HPDE6-E6E7 (cell line): ENCODE results near the gene DTNB.
"Not testable (repeated sequence)": the region's sequence is repeated elsewhere in the genome, so short reads cannot be mapped to it uniquely, and the experiment has no call there.

Experiments used
- DNase-seq: peaks from one replicate; pipeline ENCODE4 v3.0.0; 2011; ENCODE audit warnings: missing footprints; ENCODE audit errors: extremely low spot score

Gene DTNB

GRCh38 chr2:25590921-25591505 lies 82.4 kb downstream of the DTNB start:
- no peak for DNase-seq

GRCh38 chr2:25589676-25590205 lies 83.6 kb downstream of the DTNB start:
- DNase-seq = no peak

- no peak for DNase-seq
Measured at GRCh38 chr2:25588576-25588975, 84.8 kb downstream of the DTNB start.

- no peak for DNase-seq
Measured at GRCh38 chr2:25587361-25587760, 86.0 kb downstream of the DTNB start.

GRCh38 chr2:25586726-25587144 lies 86.6 kb downstream of the DTNB start:
- no peak for DNase-seq

GRCh38 chr2:25585189-25585588 lies 88.2 kb downstream of the DTNB start:
- no peak for DNase-seq

GRCh38 chr2:25582077-25582830 lies 91.1 kb downstream of the DTNB start:
- no peak for DNase-seq

- no peak for DNase-seq
Measured at GRCh38 chr2:25576596-25576995, 96.8 kb downstream of the DTNB start.

- DNase-seq = no peak
Measured at GRCh38 chr2:25572638-25573037, 100.7 kb downstream of the DTNB start.

- no peak for DNase-seq
Measured at GRCh38 chr2:25570161-25570845, 103.1 kb downstream of the DTNB start.

GRCh38 chr2:25567406-25567805 lies 106.0 kb downstream of the DTNB start:
- DNase-seq = peak; percentile 33

- DNase-seq = no peak
Measured at GRCh38 chr2:25566694-25567093, 106.7 kb downstream of the DTNB start.

- DNase-seq = no peak
Measured at GRCh38 chr2:25566094-25566493, 107.3 kb downstream of the DTNB start.

GRCh38 chr2:25561136-25561850 lies 112.1 kb downstream of the DTNB start:
- DNase-seq = no peak

- DNase-seq = no peak
Measured at GRCh38 chr2:25559148-25559547, 114.2 kb downstream of the DTNB start.

- peak; percentile 12 for DNase-seq
Measured at GRCh38 chr2:25558262-25558661, 115.1 kb downstream of the DTNB start.

GRCh38 chr2:25557179-25558036 lies 116.0 kb downstream of the DTNB start:
- DNase-seq = no peak

GRCh38 chr2:25552318-25552717 lies 121.1 kb downstream of the DTNB start:
- DNase-seq = no peak

- DNase-seq = no peak
Measured at GRCh38 chr2:25551316-25551715, 122.1 kb downstream of the DTNB start.

- not testable (repeated sequence) for DNase-seq
Measured at GRCh38 chr2:25549571-25549970, 123.8 kb downstream of the DTNB start.

- DNase-seq = no peak
Measured at GRCh38 chr2:25548601-25549000, 124.8 kb downstream of the DTNB start.
